OCI-LY7 (cell line): Measurements from ENCODE around the gene NLN. TPM values are rescaled to one million over a fixed set of nuclear protein-coding genes. Genes with fewer than 3 reads are reported as not detected.

Experiments used
- BruUV-seq: library from RNA; stranded (reverse); fragments of 400-500 nt; replicated peaks from 2 replicates; lab custom pipeline; 2021; lab: Mats Ljungman, UMichigan
- CTCF ChIA-PET: fragments of 300-600 bp; sonication (Branson Sonifier 250); formaldehyde crosslinking; loops from one replicate; lab custom pipeline; 2022; ENCODE audit warnings: antibody characterized with exemption; ENCODE audit not compliant: unreplicated experiment; lab: Charles Lee
- POLR2A ChIA-PET: fragments of 300-600 bp; sonication (Branson Sonifier 250); formaldehyde crosslinking; loops from one replicate; lab custom pipeline; 2022; ENCODE audit warnings: antibody characterized with exemption; lab: Charles Lee
- DNase-seq: peaks from one replicate; pipeline ENCODE4 v3.0.0-alpha.2; 2015; ENCODE audit warnings: low spot score
- H2AFZ ChIP-seq: fragments of 200-600 bp; sonication (generic), shearing (Covaris generic); 2 replicates; pipeline ENCODE4 v1.6.1; 2014; ENCODE audit warnings: mild to moderate bottlenecking, antibody characterized with exemption, low read length, moderate library complexity
- H3K27ac ChIP-seq: fragments of 200-600 bp; sonication (generic); 2 replicates; pipeline ENCODE4 v1.5.1; 2014; ENCODE audit warnings: mixed run types, low read depth, mild to moderate bottlenecking, moderate library complexity, low read length, inconsistent platforms; ENCODE audit not compliant: poor library complexity, severe bottlenecking
- H3K36me3 ChIP-seq: fragments of 200-600 bp; sonication (generic); 2 replicates; pipeline ENCODE4 v1.6.1; 2014; ENCODE audit warnings: mild to moderate bottlenecking, antibody characterized with exemption, low read length, moderate library complexity, mixed read lengths; ENCODE audit not compliant: insufficient read depth
- H3K4me1 ChIP-seq: fragments of 200-600 bp; sonication (generic); 2 replicates; pipeline ENCODE4 v1.5.1; 2014; ENCODE audit warnings: mild to moderate bottlenecking, low read length; ENCODE audit not compliant: insufficient read depth, poor library complexity, severe bottlenecking
- H3K4me2 ChIP-seq: fragments of 200-600 bp; sonication (generic); 2 replicates; pipeline ENCODE4 v1.6.1; 2014; ENCODE audit warnings: mild to moderate bottlenecking, low read length
- H3K4me3 ChIP-seq: fragments of 200-600 bp; sonication (generic); 2 replicates; pipeline ENCODE4 v1.5.1; 2014; ENCODE audit warnings: mild to moderate bottlenecking, low read depth, low read length; ENCODE audit not compliant: poor library complexity, severe bottlenecking
- H3K79me2 ChIP-seq: fragments of 200-600 bp; sonication (generic); 2 replicates; pipeline ENCODE4 v1.6.1; 2016; ENCODE audit warnings: low read depth, mild to moderate bottlenecking, low read length, moderate library complexity, mixed read lengths; ENCODE audit not compliant: insufficient read depth
- H3K9me2 ChIP-seq: fragments of 200-600 bp; sonication (generic); 2 replicates; pipeline ENCODE4 v1.6.1; 2016; ENCODE audit warnings: mild to moderate bottlenecking, low read length, mixed read lengths; ENCODE audit not compliant: insufficient read depth
- H3K9me3 ChIP-seq: fragments of 200-600 bp; sonication (generic); 2 replicates; pipeline ENCODE4 v1.6.1; 2014; ENCODE audit warnings: mild to moderate bottlenecking, mixed run types, low read length, mixed read lengths
- H4K20me1 ChIP-seq: fragments of 200-600 bp; sonication (generic); 2 replicates; pipeline ENCODE4 v1.6.1; 2014; ENCODE audit warnings: mild to moderate bottlenecking, antibody characterized with exemption, low read length, moderate library complexity, mixed read lengths; ENCODE audit not compliant: insufficient read depth
- CTCF ChIP-seq: fragments of 200-600 bp; sonication (generic); conservative IDR thresholded peaks from 2 replicates; pipeline ENCODE4 v1.5.1; 2014; ENCODE audit warnings: mild to moderate bottlenecking, antibody characterized with exemption, low read length, moderate library complexity, mixed read lengths
- EZH2phosphoT487 ChIP-seq: fragments of 200-600 bp; sonication (generic); IDR thresholded peaks from 2 replicates; pipeline ENCODE4 v1.6.1; 2018; ENCODE audit warnings: low read depth, borderline replicate concordance, mild to moderate bottlenecking, mixed run types, antibody characterized with exemption, low read length, moderate library complexity, mixed read lengths
- intact Hi-C: fragments of 100-400 bp; cut with micrococcal nuclease; formaldehyde crosslinking; loops from one replicate; pipeline ENCODE4 v1.10.0; 2022; ENCODE audit not compliant: unreplicated experiment
- total RNA-seq, 2 experiments: library from RNA; depleted of rRNA in 1 of 2; stranded (reverse); fragments of >200 nt in 1 of 2; shearing (Covaris generic) in 1 of 2; gene quantifications; 2 replicates each; pipeline ENCODE4 v1.2.3, GENCODE V29; 2014 to 2022

The NLN gene
- total RNA-seq, 2 experiments from 2014 or later = 14.9 to 26.0 TPM

DNA sequence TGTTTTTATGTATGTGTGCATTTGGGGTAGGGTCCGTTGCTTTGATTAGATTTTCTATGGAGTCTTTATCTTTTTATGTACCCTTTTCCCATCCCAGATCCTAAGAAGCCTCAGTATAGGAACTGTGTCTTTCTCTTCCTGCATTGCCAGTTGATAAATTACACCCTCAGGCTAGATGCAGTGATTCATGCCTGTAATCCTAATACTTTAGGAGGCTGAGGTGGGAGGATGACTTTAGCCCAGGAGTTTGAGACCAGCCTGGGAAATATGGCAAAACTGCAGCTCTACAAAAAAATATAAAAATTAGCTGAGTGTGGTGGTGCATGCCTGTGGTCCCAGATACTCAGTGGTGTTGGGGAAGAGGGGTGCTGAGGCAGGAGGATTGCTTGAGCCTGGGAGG lies 40.2 kb downstream of the NLN start:
- BruUV-seq = no TSS peak

DNA sequence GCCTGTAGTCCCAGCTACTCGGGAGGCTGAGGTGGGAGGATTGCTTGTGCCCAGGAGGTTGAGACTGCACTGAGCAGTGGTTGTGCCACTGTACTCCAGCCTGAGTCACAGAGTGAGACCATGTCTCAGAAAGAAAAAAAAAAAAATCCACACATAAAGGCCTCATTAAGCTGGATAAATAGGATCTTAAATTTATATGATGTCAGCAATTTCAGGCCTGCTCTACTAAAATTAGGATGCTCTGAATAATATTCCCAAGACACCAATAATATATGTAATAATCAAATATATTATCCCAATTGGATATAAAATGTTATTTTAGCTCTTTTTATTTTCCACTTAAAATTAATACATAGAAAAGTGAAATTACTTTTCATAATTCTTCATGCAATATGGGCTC lies 43.6 kb downstream of the NLN start:
- Histone ChIP-seq H3K4me1 (no peaks in the 10 kb centered on the region), H3K9me3 (no peaks in the 10 kb centered on the region), H3K36me3 (peaks cover 30% of the 10 kb centered on the region), H3K4me2 (no peak overlapping the region), H4K20me1 (no peaks in the 10 kb centered on the region), H3K9me2 (no peaks in the 10 kb centered on the region), H3K27ac (no peak overlapping the region), H3K79me2 (no peaks in the 10 kb centered on the region), H3K4me3 (no peak overlapping the region), H2AFZ (no peak overlapping the region)
- CTCF ChIA-PET = no interaction called here
- no TSS peak for BruUV-seq
- DNase-seq = no peak
- POLR2A ChIA-PET = interaction anchor here (0.6 to 0.8 kb wide), 5 partner anchors 9 to 693 kb away, joined by 3 to 5 read pairs (median 3); no protein-coding TSS in a partner anchor
- intact Hi-C loops = no loop called here
- TF ChIP-seq CTCF (no peak), EZH2phosphoT487 (no peak)

More for the DNA sequence above, 40.2 kb downstream of the NLN start:
- no peak overlapping the region for H3K4me2 ChIP-seq
- H3K4me3 ChIP-seq = no peak overlapping the region
- intact Hi-C loops = no loop called here
- ChIA-PET POLR2A (interaction anchor here (0.6 kb wide), 2 partner anchors 129 to 151 kb away, joined by 3 to 6 read pairs; no protein-coding TSS in a partner anchor), CTCF (no interaction called here)
- H3K27ac ChIP-seq = no peak overlapping the region
- no peak overlapping the region for H2AFZ ChIP-seq
- no peak for TF ChIP-seq EZH2phosphoT487
- TF ChIP-seq CTCF = no peak
- H4K20me1 ChIP-seq = no peaks in the 10 kb centered on the region
- no peak for DNase-seq
- no peaks in the 10 kb centered on the region for H3K9me2 ChIP-seq
- peaks cover 39% of the 10 kb centered on the region for H3K36me3 ChIP-seq
- no peaks in the 10 kb centered on the region for H3K9me3 ChIP-seq
- no peaks in the 10 kb centered on the region for H3K4me1 ChIP-seq
- no peaks in the 10 kb centered on the region for H3K79me2 ChIP-seq

- CTCF ChIA-PET = no interaction called here
- DNase-seq = no peak
- intact Hi-C loops = no loop called here
- Histone ChIP-seq H3K27ac (no peak overlapping the region), H3K4me3 (no peak overlapping the region), H3K9me2 (no peaks in the 10 kb centered on the region), H3K79me2 (no peaks in the 10 kb centered on the region), H3K4me2 (no peak overlapping the region), H4K20me1 (no peaks in the 10 kb centered on the region), H3K9me3 (no peaks in the 10 kb centered on the region), H3K4me1 (no peaks in the 10 kb centered on the region), H3K36me3 (peaks cover 26% of the 10 kb centered on the region), H2AFZ (no peak overlapping the region)
- POLR2A ChIA-PET = interaction anchor here (0.7 to 0.8 kb wide), 4 partner anchors 9 to 693 kb away, joined by 3 to 5 read pairs (median 3); no protein-coding TSS in a partner anchor
- TF ChIP-seq CTCF = no peak
- no peak for TF ChIP-seq EZH2phosphoT487
- no TSS peak for BruUV-seq
Observed at GRCh38 chr5:65766175-65766574, 44.2 kb downstream of the NLN start.
